B cell (primary cell): Measurements from ENCODE around the gene G3BP1.

ENCODE experiments used
- CTCF ChIP-seq: fragments of 200-600 bp; IDR thresholded peaks from one replicate; pipeline ENCODE4 v1.8.0; 2022; ENCODE audit warnings: antibody characterized with exemption, mild to moderate bottlenecking
- EZH2 ChIP-seq: IDR thresholded peaks from 2 replicates; pipeline ENCODE4 v1.6.1; 2012; ENCODE audit warnings: borderline replicate concordance, low read depth, mild to moderate bottlenecking, moderate library complexity, low read length; ENCODE audit not compliant: insufficient read depth, poor library complexity, severe bottlenecking

GRCh38 chr5:151757233-151758140 is 14.3 kb upstream of the G3BP1 start:
- no peak for TF ChIP-seq EZH2
- no peak for TF ChIP-seq CTCF
